ENCODE results near the gene ATXN7L1.

DNA sequence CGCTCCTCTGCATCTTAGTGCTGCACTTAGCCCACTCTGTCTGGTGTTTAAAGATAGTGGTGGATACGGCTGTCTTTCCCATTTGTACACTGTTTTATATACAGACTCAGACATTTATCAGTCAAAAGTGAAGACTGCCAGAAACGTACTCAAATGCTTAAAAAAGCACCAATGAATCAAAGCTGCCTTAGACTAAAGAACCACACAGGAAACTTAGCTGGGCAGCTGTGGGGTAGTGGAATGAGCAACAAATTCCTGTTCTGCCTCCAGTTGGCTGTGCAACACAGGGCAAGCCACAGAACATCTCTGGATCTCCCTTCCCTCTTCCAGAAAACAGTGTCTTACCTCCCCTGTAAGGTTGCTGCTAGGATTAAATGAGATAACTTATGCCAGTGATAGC is 76.0 kb downstream of the ATXN7L1 start:
- TF ChIP-seq CHD1 (IDR thresholded peaks at IDR 0.05; ENCODE audit: low read depth, low read length) (no peak), CTCF (conservative IDR thresholded peaks at IDR 0.05; ENCODE audit: low read depth, low read length) (no peak), FOS (IDR thresholded peaks at IDR 0.05; ENCODE audit: low read depth, low read length) (no peak), USF2 (IDR thresholded peaks at IDR 0.05; ENCODE audit: low read depth, low read length) (no peak), RFX5 (IDR thresholded peaks at IDR 0.05; ENCODE audit: low read depth, low read length) (no peak), MXI1 (IDR thresholded peaks at IDR 0.05; ENCODE audit: borderline replicate concordance, low read depth, low read length) (no peak)

Data from IMR-90 (cell line).